Measurements from ENCODE around the gene DLGAP1. TPM values are rescaled to one million over a fixed set of nuclear protein-coding genes. Genes with fewer than 3 reads are reported as not detected.

Gene DLGAP1
- total RNA-seq, 4 donors from 2014 or later = 0.13 to 6.2 (median 0.53) TPM

- H3K4me3 ChIP-seq = no peak overlapping the region
Measured at GRCh38 chr18:3931542-3932112, 523.5 kb downstream of the DLGAP1 start.

GRCh38 chr18:3931013-3931315 lies 524.1 kb downstream of the DLGAP1 start:
- H3K4me3 ChIP-seq = no peak overlapping the region
- in situ Hi-C loops (cut with MboI; ENCODE audit: low sequenced_read_pairs in 4 of 4) = loop anchor here in 1 of 4 donors (25.0 kb wide), 1 partner anchor 106 kb away; no protein-coding TSS in a partner anchor
- no peaks in the 10 kb centered on the region for H3K27me3 ChIP-seq
- no peak overlapping the region for H3K27ac ChIP-seq
- H3K9me3 ChIP-seq = no peaks in the 10 kb centered on the region
- TF ChIP-seq CTCF (IDR thresholded peaks at IDR 0.05 in 4 of 5, conservative IDR thresholded peaks at IDR 0.05 in 1 of 5) (no peak), POLR2A (IDR thresholded peaks at IDR 0.05) (no peak)
- intact Hi-C loops (cut with DNase I; ENCODE audit: low total_unique reads) = no loop called here
- H3K36me3 ChIP-seq = no peaks in the 10 kb centered on the region
- no peaks in the 10 kb centered on the region for H3K4me1 ChIP-seq
- no peak for DNase-seq
- ATAC-seq = no peak

More at GRCh38 chr18:3931542-3932112, 523.5 kb downstream of the DLGAP1 start:
- ATAC-seq (no peak), DNase-seq (no peak)
- TF ChIP-seq CTCF (IDR thresholded peaks at IDR 0.05 in 4 of 5, conservative IDR thresholded peaks at IDR 0.05 in 1 of 5) = no peak
- no peak for TF ChIP-seq POLR2A (IDR thresholded peaks at IDR 0.05)
- H3K27me3 ChIP-seq = no peaks in the 10 kb centered on the region
- intact Hi-C loops (cut with DNase I; ENCODE audit: low total_unique reads) = no loop called here
- H3K4me1 ChIP-seq = no peaks in the 10 kb centered on the region
- H3K27ac ChIP-seq = no peak overlapping the region
- no peaks in the 10 kb centered on the region for H3K36me3 ChIP-seq
- no peaks in the 10 kb centered on the region for H3K9me3 ChIP-seq
- in situ Hi-C loops (cut with MboI; ENCODE audit: low sequenced_read_pairs in 4 of 4) = loop anchor here in 1 of 4 donors (25.0 kb wide), 1 partner anchor 106 kb away; no protein-coding TSS in a partner anchor

- DNase-seq (no peak), ATAC-seq (no peak)
- intact Hi-C loops (cut with DNase I; ENCODE audit: low total_unique reads) (no loop called here), in situ Hi-C loops (cut with MboI; ENCODE audit: low sequenced_read_pairs in 4 of 4) (loop anchor here in 1 of 4 donors (25.0 kb wide), 1 partner anchor 107 kb away; no protein-coding TSS in a partner anchor)
- Histone ChIP-seq H3K36me3 (no peaks in the 10 kb centered on the region), H3K27ac (no peak overlapping the region), H3K4me3 (no peak overlapping the region), H3K4me1 (no peaks in the 10 kb centered on the region), H3K9me3 (no peaks in the 10 kb centered on the region), H3K27me3 (no peaks in the 10 kb centered on the region)
- no peak for TF ChIP-seq CTCF (IDR thresholded peaks at IDR 0.05 in 4 of 5, conservative IDR thresholded peaks at IDR 0.05 in 1 of 5)
- no peak for TF ChIP-seq POLR2A (IDR thresholded peaks at IDR 0.05)
Measured at GRCh38 chr18:3930126-3931012, 524.7 kb downstream of the DLGAP1 start.

GRCh38 chr18:3924455-3924854 lies 530.7 kb downstream of the DLGAP1 start:
- ATAC-seq = no peak
- H3K4me3 ChIP-seq = no peak overlapping the region
- H3K27ac ChIP-seq = no peak overlapping the region
- intact Hi-C loops (cut with DNase I; ENCODE audit: low total_unique reads) (no loop called here), in situ Hi-C loops (cut with MboI; ENCODE audit: low sequenced_read_pairs in 4 of 4) (no loop called here)
- H3K36me3 ChIP-seq = no peaks in the 10 kb centered on the region
- DNase-seq = no peak
- no peak for TF ChIP-seq CTCF (IDR thresholded peaks at IDR 0.05 in 4 of 5, conservative IDR thresholded peaks at IDR 0.05 in 1 of 5)
- TF ChIP-seq POLR2A (IDR thresholded peaks at IDR 0.05) = no peak
- H3K9me3 ChIP-seq = no peaks in the 10 kb centered on the region
- H3K4me1 ChIP-seq = no peaks in the 10 kb centered on the region
- H3K27me3 ChIP-seq = no peaks in the 10 kb centered on the region
